NOMO-1 (cell line): ENCODE measurements around the gene KIF16B.

ENCODE experiments used
- DNase-seq, 2 experiments: peaks; one replicate each; lab custom pipeline; 2025; ENCODE audit not compliant: unreplicated experiment in 2 of 2; lab: John Stamatoyannopoulos, UW

The KIF16B gene

GRCh38 chr20:16368645-16369292 lies 204.5 kb downstream of the KIF16B start:
- no peak for DNase-seq

DNA sequence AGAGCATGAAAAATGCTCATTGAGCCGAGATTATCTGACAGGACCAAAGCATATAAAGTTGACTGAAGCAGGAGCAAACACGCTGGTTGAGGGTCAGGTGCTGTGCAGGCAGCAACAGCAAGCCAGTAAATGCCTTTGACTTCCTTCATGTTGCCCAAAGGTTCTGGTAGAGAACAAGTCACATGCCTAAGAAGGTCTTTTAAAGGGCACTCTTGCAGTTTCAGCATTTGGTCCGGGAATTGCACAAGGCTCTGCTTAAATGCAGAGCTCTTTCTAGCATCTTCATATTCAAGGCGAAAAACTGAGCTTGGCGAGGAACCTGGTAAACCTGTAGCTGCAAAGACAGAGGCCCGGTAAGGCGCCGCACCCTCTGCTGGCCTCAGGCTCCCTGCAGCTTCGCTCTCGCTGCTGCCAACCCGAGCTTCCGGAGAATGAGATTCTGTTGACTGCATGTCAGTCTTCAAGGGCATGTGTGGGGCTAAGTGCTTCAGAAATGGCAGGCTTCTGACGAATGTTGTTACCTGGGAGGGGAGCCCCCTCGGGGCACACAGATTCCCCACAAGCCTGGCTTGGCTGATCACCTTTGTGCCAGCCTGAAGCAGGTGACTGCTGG lies 205.2 kb downstream of the KIF16B start:
- DNase-seq, result no peak

- DNase-seq, result no peak
These were observed 206.7 kb downstream of the KIF16B start for GRCh38 chr20:16366529-16366928.

- DNase-seq, result no peak
These were observed 208.9 kb downstream of the KIF16B start for GRCh38 chr20:16364320-16364687.

- no peak for DNase-seq
These were observed 209.5 kb downstream of the KIF16B start for GRCh38 chr20:16363506-16364319.

DNA sequence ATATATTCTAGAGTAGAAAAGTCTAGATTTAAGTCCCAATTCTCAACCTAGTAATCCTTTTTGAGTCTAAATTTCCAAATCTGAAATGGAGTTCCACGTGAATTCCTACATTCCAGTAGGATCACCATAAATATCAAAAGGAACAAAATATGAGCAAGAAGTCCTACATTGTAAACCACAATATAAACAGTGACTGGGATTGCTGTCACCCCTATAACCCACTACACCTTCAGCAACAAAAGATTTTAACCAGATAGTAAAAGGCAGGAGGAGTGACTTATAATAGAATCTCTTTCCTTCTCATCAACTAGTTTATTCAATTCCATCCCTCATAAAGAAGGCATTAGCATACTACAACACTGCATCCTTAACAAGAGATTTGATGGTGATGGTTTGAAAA lies 210.6 kb downstream of the KIF16B start:
- DNase-seq, result no peak

GRCh38 chr20:16360668-16361067 lies 212.6 kb downstream of the KIF16B start:
- no peak for DNase-seq

DNA sequence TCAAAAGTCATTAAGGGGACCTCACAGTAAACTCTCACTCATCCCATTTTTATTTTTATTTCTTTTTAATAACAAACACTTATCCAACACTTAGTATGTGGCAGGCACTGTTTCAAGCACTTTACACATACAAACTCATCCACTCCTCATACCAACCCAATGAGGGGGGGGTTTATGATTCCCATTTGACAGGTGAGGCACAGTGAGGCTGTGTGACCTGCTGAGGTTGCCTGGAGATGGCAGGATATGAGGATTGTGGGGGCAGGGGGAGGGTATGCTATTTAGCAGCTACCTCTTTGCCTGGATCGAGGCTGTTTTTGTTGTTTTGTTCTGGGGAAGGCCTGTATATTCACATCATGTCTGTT lies 219.8 kb downstream of the KIF16B start:
- no peak for DNase-seq

DNA sequence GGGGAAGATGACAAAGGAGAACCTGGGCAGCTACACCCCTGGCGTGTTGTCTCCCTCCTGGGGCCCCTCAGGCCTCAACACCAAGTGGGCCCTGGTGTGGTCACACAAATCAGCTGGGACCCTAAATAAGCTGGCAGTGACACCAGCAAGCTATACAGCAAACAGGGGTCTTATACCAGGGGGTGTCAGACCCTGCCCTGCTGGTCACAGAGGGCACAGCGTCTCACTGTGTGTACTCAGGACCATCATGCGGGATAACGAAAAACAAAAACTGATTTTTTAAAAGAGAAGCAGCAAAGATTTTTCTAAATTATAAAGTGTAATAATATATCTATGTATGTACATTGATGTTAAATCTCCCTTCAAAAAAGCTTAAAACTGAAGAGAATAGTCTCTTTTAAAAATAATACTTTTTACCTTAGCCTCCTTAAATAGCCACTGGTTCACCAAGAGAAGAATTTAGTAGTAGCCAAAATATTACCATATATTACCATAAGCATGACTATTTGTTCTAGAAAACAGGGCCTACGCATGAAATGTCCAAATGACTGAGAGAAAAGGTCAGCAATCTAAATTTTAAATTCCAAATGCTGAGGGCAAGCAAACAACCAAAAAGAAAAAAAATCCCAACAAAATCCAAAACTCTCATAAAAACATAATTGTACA lies 220.4 kb downstream of the KIF16B start:
- no peak for DNase-seq

DNA sequence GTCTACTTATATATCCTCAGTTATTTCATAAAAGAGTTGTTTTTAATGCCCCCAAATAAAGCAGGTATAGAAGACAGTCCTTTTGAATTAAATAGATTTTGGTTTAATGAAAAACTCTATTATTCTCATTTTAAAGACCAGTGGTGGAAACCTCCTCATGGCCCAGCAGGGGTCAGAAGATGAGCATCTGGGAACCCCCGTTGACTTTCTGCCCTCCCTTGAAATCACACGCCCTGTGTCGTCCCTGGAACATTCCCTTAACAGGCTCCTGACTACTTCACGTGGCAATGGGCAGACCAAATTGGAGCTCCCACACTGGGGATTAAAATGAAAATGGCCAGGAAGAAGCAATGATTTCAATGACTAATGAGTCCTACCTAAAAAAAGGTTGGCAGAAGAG lies 220.9 kb downstream of the KIF16B start:
- no peak for DNase-seq

DNA sequence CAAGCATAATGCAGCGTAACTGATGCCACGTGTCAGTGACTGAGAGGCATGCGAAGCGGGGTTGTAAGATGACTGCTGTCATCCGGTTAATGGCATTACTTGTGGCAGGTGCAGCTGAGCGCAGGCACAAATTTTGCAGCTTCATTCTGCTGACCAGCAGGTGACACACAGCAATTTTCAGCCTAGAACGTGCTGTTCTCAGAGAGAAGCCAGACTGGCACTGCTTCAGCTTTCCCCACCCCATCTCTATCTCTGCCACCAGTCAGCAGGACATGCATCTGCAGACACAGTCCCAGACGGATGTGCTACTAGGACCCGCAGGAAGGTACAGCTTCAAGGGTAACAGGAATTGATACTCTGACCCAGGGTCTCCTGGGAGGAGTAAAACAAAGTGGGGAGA lies 221.8 kb downstream of the KIF16B start:
- no peak for DNase-seq

GRCh38 chr20:16350465-16350864 lies 222.8 kb downstream of the KIF16B start:
- no peak for DNase-seq

DNA sequence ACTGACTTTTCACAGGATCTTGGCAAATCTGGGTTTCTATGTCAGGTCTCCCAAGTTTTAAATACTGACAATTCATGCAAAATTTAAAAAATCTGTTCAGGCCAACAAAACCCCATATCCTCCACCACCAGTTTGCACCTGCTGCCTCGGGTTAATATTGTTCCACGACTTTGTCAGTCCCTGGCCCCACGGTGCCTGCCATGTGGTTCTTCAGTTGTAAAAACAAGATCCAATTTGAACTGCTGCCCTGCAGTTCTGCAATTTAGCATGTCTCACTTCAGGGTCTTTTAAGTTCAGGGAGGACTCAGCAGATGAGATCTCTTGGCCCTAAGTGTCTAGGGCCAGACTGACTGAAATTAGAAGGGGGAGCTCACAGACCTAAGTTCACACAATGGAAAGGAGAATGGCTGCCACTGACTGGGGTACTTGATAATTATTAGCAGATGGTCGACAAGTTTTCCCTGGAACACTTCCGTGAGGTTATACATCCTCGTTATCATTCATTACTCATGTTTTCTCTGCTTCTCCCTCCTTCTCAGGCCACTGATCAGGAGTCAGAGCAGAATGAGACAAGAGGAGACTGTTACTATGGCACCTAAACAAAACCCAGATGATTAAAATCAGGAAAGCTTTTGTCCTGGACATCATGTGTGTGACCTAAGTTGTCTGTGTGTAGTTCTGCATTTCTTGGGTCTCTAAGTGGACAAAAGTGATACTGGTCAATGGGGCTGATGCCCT lies 223.6 kb downstream of the KIF16B start:
- no peak for DNase-seq

GRCh38 chr20:16346956-16347355 lies 226.3 kb downstream of the KIF16B start:
- no peak for DNase-seq

GRCh38 chr20:16337707-16338106 lies 235.5 kb downstream of the KIF16B start:
- DNase-seq, result no peak

GRCh38 chr20:16327606-16328005 lies 245.6 kb downstream of the KIF16B start:
- no peak for DNase-seq

GRCh38 chr20:16321291-16321690 lies 252.0 kb downstream of the KIF16B start:
- peak in 1 of 2 experiments; percentile 45 for DNase-seq

DNA sequence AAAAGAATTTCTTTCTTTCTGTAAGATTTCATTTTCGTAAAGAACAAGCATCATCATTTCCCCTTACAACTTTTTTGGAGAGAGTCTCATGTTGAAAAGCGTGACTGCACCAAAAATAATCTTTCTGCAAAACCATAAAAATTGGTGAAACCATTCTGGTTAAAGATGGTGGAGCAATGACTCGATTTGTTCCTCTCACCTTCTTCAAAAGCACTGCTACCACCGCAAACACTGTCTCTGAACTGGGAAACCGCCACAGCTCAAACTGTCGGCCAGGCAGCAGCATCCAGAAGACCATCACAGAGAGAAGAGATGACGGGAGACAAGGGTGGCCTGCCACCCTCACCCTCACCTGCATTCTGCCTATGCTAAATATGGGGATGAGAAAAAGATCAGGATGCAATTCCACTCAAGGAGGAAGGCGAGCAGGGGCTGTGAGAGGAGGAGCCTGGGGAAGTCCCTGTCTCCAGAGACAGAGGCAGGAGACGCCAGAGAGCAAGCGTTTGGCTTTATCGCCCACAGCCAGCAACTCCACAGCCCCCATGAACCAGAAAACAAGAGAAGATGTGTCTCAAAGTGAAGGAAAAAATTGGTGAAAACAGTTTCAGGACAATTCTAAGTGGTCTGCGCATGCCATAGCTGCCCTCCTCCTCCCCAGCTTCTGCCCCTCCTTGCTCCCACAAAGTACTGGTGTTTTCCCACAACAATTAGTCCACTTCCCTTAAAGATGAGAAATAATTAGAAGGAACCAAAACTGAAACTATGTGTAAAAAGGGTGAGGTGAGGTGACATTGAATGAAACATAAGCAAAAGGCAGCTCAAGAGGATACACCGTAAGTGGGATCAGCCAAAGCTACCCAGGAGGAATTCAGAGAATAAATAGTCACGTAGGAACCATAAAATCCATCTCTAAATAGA lies 255.5 kb downstream of the KIF16B start:
- DNase-seq, result peak; percentile 68 to 73

DNA sequence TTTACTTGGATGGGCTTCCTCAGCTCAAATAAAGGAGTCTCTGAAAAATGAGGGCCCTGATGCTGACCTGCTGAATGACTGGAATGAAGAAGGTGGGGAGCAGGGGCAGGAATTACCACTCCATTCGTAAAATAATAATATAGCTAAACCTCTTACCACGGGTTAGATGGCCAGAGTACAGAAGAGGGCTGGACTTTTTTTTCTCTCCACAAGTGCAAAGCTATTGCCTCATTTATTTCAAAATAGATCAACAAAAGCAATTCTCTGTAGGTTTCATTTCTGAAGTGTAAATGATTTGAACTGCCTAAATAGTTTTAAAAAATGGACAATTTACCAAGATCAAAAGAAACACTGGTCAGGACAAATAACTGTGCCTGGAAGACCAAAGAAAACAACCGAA lies 256.7 kb downstream of the KIF16B start:
- no peak for DNase-seq

GRCh38 chr20:16314748-16315159 lies 258.5 kb downstream of the KIF16B start:
- peak in 1 of 2 experiments; percentile 10 for DNase-seq
